CD4-positive, alpha-beta T cell (primary cell): ENCODE results near the gene SLX9. TPM values are rescaled to one million over a fixed set of nuclear protein-coding genes. Genes with fewer than 3 reads are reported as not detected.

Experiments
- ATAC-seq: fragments of 200-7000 bp; cut with Tn5 transposase; one replicate; pipeline ENCODE4 v1.10.0; 2022; ENCODE audit warnings: mild to moderate bottlenecking; ENCODE audit not compliant: poor library complexity
- CTCF ChIA-PET: fragments of 350-600 bp; sonication (Branson Sonifier 250); formaldehyde crosslinking; loops from one replicate; lab custom pipeline; 2021; ENCODE audit warnings: antibody characterized with exemption, inconsistent platforms; lab: Charles Lee
- POLR2A ChIA-PET: fragments of 350-600 bp; sonication (Branson Sonifier 250); formaldehyde crosslinking; loops from one replicate; lab custom pipeline; 2021; ENCODE audit warnings: antibody characterized with exemption, inconsistent platforms; lab: Charles Lee
- DNase-seq, 14 experiments: peaks; one replicate each; pipeline ENCODE4 v3.0.0-alpha.2; 2013 to 2020; ENCODE audit warnings: mixed read lengths in 2 of 14
- H3K27ac ChIP-seq, 2 donors: one replicate each; pipeline versions ENCODE4 v1.5.1 to v1.7.0; 2013; ENCODE audit warnings: low read length in 2 of 2, low read depth in 1 of 2, mild to moderate bottlenecking in 1 of 2
- H3K27me3 ChIP-seq, 2 experiments: 1 replicate in 1 of 2; 2 replicates in 1 of 2; pipeline versions ENCODE4 v1.6.1 to v1.7.0; 2013; ENCODE audit warnings: low read length in 2 of 2, control low read depth in 1 of 2, mild to moderate bottlenecking in 1 of 2, moderate library complexity in 1 of 2; ENCODE audit not compliant: insufficient read depth in 2 of 2, control insufficient read depth in 1 of 2
- H3K36me3 ChIP-seq: one replicate; pipeline ENCODE4 v1.6.1; 2013; ENCODE audit warnings: low read length, control low read depth; ENCODE audit not compliant: insufficient read depth
- H3K4me1 ChIP-seq: one replicate; pipeline ENCODE4 v1.6.1; 2013; ENCODE audit warnings: low read length, control low read depth; ENCODE audit not compliant: insufficient read depth
- H3K4me3 ChIP-seq: one replicate; pipeline ENCODE4 v1.5.1; 2013; ENCODE audit warnings: mild to moderate bottlenecking, low read length, moderate library complexity
- H3K9me3 ChIP-seq, 2 experiments: 1 replicate in 1 of 2; 2 replicates in 1 of 2; pipeline versions ENCODE4 v1.6.1 to v1.7.0; 2013; ENCODE audit warnings: low read length in 2 of 2, mild to moderate bottlenecking in 2 of 2, control low read depth in 1 of 2, moderate library complexity in 1 of 2; ENCODE audit not compliant: control insufficient read depth in 1 of 2, insufficient read depth in 1 of 2
- H3K27ac Mint-ChIP-seq: one replicate; pipeline ENCODE4 v1.8.0; 2020; ENCODE audit warnings: mixed read lengths
- H3K27me3 Mint-ChIP-seq: one replicate; pipeline ENCODE4 v1.8.0; 2021; ENCODE audit warnings: mixed read lengths
- H3K36me3 Mint-ChIP-seq: one replicate; pipeline ENCODE4 v1.8.0; 2021; ENCODE audit warnings: low read depth, mixed read lengths
- H3K4me1 Mint-ChIP-seq: one replicate; pipeline ENCODE4 v1.8.0; 2021; ENCODE audit warnings: low read depth, mixed read lengths
- H3K4me3 Mint-ChIP-seq: one replicate; pipeline ENCODE4 v1.8.0; 2020; ENCODE audit warnings: mild to moderate bottlenecking, mixed read lengths
- H3K9me3 Mint-ChIP-seq: one replicate; pipeline ENCODE4 v1.8.0; 2020; ENCODE audit warnings: mixed read lengths
- CTCF ChIP-seq: fragments of 200-600 bp; IDR thresholded peaks from one replicate; pipeline ENCODE4 v1.8.0; 2022; ENCODE audit warnings: antibody characterized with exemption, mild to moderate bottlenecking
- intact Hi-C, 2 experiments: fragments of 100-400 bp; cut with DNase I in 1 of 2; cut with micrococcal nuclease in 1 of 2; formaldehyde crosslinking; loops; one replicate each; pipeline versions ENCODE4 v1.15.1 to v1.9.0; 2023 to 2025; cut with DNase I, micrococcal nuclease
- total RNA-seq, 174 experiments: library from RNA in 2 of 174; stranded (reverse) in 2 of 174; gene quantifications; one replicate each; pipeline ENCODE4 v1.2.3 and lab custom pipeline; 2021 to 2026

Gene SLX9
- total RNA-seq, 2 experiments from 2014 or later = 7.7 to 9.1 TPM

- no peak for ATAC-seq
- peaks cover 75% of the 10 kb centered on the region for H3K36me3 ChIP-seq
- CTCF ChIA-PET = interaction anchor here (0.6 to 1.8 kb wide), 3 partner anchors 11 to 19 kb away, joined by 3 to 4 read pairs (median 3); no protein-coding TSS in a partner anchor
- peak in 1 of 14 experiments; percentile 57 for DNase-seq
- Mint-ChIP-seq H3K36me3 (peaks cover 62% of the 10 kb centered on the region), H3K9me3 (no peaks in the 10 kb centered on the region), H3K27me3 (no peaks in the 10 kb centered on the region), H3K27ac (peak overlapping the region; percentile 88), H3K4me3 (peak overlapping the region; percentile 35), H3K4me1 (peaks cover 54% of the 10 kb centered on the region)
- H3K27me3 ChIP-seq = no peaks in the 10 kb centered on the region
- H3K9me3 ChIP-seq = no peaks in the 10 kb centered on the region
- peaks cover 88% of the 10 kb centered on the region for H3K4me1 ChIP-seq
- H3K27ac ChIP-seq = peak overlapping the region; percentile 49 to 52
- TF ChIP-seq CTCF = no peak
- no peak overlapping the region for H3K4me3 ChIP-seq
- intact Hi-C loops = no loop called here
- POLR2A ChIA-PET = interaction anchor here (1.4 to 3.7 kb wide), 7 partner anchors 9 to 34 kb away, joined by 4 to 19 read pairs (median 7); partner anchors contain the start of genes ITGB2 and PTTG1IP
Measured at GRCh38 chr21:44907966-44908895, 31.6 kb upstream of the SLX9 start.

- H3K9me3 ChIP-seq = no peaks in the 10 kb centered on the region
- H3K36me3 Mint-ChIP-seq = peaks cover 59% of the 10 kb centered on the region
- no peaks in the 10 kb centered on the region for H3K9me3 Mint-ChIP-seq
- DNase-seq = no peak
- H3K4me1 ChIP-seq = peaks cover 94% of the 10 kb centered on the region
- H3K4me1 Mint-ChIP-seq = peaks cover 59% of the 10 kb centered on the region
- ChIA-PET CTCF (interaction anchor here (0.6 to 1.8 kb wide), 2 partner anchors 18 to 108 kb away, joined by 3 to 4 read pairs; partner anchors contain the start of gene UBE2G2), POLR2A (interaction anchor here (1.6 to 3.7 kb wide), 3 partner anchors 8 to 23 kb away, joined by 4 to 14 read pairs (median 11); partner anchors contain the start of gene ITGB2)
- no peak overlapping the region for H3K27ac ChIP-seq
- H3K27me3 ChIP-seq = no peaks in the 10 kb centered on the region
- no peak for TF ChIP-seq CTCF
- H3K36me3 ChIP-seq = peaks cover 68% of the 10 kb centered on the region
- peak overlapping the region; percentile 88 for H3K27ac Mint-ChIP-seq
- H3K4me3 ChIP-seq = no peak overlapping the region
- no peak for ATAC-seq
- intact Hi-C loops = no loop called here
- H3K4me3 Mint-ChIP-seq = peak overlapping the region; percentile 73
- no peaks in the 10 kb centered on the region for H3K27me3 Mint-ChIP-seq
Measured at GRCh38 chr21:44908908-44909307, 30.9 kb upstream of the SLX9 start.

- DNase-seq = no peak
- intact Hi-C loops = loop anchor here (2.0 to 5.0 kb wide), 3 partner anchors 17 to 107 kb away; partner anchors contain the start of genes PTTG1IP (in 1 of the 2) and UBE2G2 (in 1 of the 2)
- Histone ChIP-seq H3K4me1 (peaks cover 97% of the 10 kb centered on the region), H3K36me3 (peaks cover 60% of the 10 kb centered on the region), H3K9me3 (no peaks in the 10 kb centered on the region), H3K27ac (peak overlapping the region in 1 of 2 donors; percentile 29), H3K4me3 (no peak overlapping the region), H3K27me3 (no peaks in the 10 kb centered on the region)
- TF ChIP-seq CTCF = no peak
- POLR2A ChIA-PET = interaction anchor here (1.6 to 10.8 kb wide), 3 partner anchors 11 to 36 kb away, joined by 5 to 362 read pairs (median 14); partner anchors contain the start of genes ITGB2 and PTTG1IP
- Mint-ChIP-seq H3K4me3 (peak overlapping the region; percentile 73), H3K27ac (peak overlapping the region; percentile 88), H3K36me3 (peaks cover 51% of the 10 kb centered on the region), H3K27me3 (no peaks in the 10 kb centered on the region), H3K9me3 (no peaks in the 10 kb centered on the region), H3K4me1 (peaks cover 60% of the 10 kb centered on the region)
- ATAC-seq = no peak
- CTCF ChIA-PET = interaction anchor here (1.8 kb wide), 1 partner anchor 108 kb away, joined by 4 read pairs; the partner anchor contains the start of gene UBE2G2
Measured at GRCh38 chr21:44909719-44910118, 30.1 kb upstream of the SLX9 start.
